GM18909 (cell line): Measurements from ENCODE around the gene POC1A.

Experiments
- ATAC-seq: cut with Tn5 transposase; IDR thresholded peaks from one replicate; pipeline ENCODE4 v1.9.1; 2021; ENCODE audit warnings: mild to moderate bottlenecking; ENCODE audit not compliant: unreplicated experiment, poor library complexity

The POC1A gene

DNA sequence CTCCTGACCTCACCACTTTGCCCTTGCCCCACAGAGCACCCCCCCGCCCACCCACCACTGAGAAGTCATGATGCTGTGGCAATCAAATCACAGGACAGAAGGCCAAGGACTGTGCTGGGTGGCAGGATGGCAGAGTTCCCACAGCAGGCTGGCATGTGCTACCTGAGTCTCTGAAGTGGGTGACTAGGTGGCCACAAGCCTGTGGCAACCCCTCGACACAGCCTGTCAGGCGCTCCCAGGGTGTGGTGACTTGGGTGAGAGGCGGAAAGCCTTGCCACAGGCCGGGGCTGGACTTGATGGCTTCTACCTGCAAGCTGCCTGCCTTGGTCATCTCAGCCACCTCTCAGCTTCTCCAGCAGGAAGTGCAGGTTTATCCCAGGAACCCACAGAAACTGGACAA lies 82.2 kb downstream of the POC1A start:
- ATAC-seq = no peak

DNA sequence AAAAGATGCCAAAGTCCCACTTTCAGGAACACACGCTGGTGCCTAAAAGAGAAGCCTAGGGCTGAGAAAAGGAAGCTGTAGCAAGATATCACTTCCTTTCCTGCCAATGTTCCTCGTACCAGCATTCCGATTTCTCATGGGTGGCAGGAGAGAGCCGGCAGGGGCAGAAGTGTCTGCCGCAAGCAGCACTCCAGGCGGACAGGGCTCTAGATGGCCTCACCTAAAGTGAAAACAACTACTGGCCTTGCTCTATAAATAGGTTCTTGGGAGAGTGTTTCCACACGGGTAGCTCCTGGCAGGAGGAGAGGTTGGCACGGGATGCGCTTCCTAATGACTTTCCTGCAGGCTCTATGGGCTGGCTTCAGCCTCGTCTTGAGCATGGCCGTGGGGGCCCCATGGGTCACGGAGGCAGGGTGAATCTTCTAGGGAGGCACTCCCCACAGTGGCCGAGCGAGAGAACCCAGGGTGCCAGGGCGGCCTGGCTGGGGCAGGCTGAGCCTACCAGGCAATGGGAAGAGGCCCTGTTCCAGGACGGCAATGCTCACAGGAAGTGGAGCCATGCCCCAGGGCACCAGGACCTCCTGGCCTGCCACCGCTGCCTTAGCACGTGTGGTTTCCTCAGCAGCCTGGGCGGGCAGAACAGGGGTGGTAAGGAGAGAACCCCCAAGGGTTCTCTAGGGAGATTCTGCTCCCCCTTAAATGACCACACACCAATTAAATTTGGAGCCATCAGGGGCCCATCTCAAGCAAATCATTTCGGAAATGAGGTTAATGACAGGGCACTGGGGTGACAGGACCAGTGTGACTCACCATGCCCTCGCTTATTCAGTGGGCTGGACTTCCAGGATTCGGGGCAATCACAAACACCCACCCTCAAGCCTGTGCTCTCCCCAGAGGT lies 83.2 kb downstream of the POC1A start:
- no peak for ATAC-seq

DNA sequence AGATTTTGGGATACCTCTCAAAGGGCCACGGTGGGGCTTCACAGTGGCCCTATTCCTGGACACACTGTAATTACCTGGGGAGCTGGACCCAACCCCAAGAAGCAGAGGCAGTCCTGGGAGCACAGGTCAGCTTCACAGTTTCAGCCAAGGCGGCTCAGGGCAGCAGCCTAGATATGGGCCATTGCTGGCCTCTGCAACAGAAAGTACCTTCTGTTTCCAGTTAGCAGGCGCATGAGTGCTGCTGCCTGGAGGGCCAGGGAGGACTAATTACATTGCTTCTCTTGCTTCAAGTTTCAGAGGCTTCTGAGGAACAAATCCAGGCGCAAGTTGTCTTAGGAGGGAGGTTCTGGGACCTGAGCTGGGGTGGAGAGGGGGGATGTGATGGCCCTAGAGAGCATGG lies 84.4 kb downstream of the POC1A start:
- no peak for ATAC-seq

DNA sequence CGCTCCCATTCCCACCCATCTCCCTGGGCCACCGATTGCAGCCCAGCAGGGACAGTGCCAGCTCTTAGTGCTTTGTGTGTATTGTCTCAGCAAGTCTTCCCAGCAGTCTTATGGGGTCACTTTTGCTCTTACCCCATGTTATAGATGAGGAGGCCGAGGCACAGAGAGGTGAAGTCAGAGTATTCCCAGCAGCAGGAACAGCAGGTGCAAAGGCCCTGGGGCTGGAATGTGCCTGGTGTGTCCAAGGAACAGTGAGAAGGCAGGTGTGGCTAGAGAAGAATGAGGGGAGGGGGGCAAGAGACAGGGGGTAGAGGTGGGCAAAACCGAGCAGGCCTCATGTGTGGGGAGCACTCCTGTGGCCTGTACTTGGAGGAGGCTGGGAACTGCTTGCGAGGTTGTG lies 85.1 kb downstream of the POC1A start:
- ATAC-seq = no peak

DNA sequence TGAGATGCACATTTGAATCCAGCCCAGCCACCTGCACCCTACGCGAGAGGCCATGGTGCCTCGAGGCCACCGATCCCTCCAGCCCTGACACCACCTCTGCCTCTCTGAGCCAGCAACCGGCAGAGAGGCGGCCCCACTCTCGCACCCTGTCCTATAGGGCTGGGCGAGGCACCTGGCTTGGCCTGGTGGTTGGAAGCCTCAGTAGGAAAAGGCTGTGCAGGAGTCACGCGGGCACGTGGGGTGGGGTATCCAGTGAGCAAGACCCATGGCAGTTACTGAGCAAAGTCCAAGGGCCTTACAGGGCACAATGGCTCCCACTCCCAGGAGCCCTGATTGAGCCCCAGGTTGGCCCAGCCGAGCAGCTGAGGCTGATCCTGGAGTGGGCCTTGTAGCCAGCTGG lies 85.5 kb downstream of the POC1A start:
- no peak for ATAC-seq

DNA sequence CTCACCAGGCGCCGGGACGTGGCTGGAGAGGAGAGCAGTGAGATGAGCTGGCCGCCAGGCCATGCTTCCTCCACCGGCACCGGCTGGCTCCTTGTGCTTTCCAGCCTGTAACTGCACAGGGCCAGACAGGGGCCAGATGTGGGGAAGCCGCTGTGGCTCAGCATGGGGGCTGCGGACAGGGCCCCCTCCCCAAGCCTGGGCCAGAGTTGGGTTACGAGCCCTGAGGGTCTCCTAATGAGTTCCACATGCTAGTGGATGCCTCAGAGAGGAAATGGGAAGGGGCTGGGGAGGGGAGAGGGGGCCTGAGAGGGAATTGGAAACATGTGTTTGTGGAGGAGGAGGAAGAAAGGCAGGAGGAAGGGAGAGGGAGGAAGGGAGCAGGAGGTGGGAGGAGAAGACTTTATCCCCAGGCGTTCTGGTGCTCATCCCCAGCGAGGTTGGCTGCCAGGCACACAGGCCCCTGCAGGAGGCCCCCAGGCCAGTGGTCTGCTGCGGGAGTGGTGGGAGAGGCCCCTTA lies 86.1 kb downstream of the POC1A start:
- no peak for ATAC-seq

DNA sequence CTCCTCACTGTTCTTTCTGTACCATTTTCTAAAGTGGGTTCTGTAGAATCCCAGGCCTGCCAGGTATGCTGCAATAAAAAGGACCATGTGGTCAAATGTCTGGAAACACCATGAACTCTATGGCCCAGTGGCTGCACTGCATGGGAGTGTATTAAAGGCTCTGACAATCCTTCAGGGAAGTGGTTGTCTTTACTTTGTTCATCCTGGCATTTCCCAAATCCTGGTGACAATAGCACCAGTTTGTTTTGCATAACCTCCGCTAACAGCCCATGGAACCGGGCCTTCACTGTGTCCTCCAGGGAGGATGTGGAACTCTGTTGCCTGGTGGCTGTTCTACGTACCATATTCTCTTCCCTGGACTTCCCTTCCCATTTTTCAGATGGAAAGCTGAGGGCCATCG lies 86.7 kb downstream of the POC1A start:
- ATAC-seq = no peak

DNA sequence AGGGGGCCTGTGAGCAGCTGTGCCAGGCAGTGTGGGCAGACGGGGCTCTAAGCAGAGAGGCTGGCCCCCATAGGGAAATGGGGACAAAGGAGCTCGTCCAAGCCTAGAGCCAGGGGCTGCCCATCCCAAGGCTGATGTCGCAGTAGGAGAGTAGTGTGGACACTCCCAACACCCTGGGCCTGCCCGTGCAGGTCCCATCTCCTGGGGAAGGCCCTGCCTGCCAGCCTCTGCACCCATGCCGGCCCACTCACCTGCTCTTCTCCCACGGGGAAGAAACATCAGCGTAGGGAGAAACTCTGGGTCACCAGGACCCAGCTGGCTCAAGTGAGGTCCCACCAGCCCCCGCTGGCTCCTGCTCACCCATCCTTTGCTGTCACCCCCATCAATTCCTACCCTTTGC lies 87.2 kb downstream of the POC1A start:
- ATAC-seq = no peak

DNA sequence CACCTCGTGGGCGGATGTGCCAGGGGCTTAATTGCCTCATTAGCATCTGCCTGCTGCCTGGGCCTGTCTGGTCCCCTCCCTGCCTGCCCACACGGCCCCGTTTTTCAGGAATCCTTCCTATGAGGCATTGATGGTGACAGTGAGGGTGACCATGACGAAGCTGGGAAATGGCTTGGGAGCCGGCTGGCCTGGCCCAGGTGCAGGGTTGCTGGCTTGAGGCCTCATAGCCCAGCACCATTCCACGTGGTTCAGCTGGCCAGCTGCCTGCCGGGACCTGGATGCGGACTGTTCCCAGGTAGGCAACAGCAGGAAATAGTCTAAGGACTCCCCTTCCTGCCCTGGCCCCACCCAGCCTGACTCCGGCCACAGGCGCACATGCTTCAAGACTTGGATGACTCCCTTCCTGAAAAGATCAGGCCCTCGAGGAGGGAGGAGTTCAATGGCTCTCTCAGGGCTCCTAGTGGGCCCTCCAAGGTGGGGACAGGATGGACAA lies 88.9 kb downstream of the POC1A start:
- no peak for ATAC-seq

DNA sequence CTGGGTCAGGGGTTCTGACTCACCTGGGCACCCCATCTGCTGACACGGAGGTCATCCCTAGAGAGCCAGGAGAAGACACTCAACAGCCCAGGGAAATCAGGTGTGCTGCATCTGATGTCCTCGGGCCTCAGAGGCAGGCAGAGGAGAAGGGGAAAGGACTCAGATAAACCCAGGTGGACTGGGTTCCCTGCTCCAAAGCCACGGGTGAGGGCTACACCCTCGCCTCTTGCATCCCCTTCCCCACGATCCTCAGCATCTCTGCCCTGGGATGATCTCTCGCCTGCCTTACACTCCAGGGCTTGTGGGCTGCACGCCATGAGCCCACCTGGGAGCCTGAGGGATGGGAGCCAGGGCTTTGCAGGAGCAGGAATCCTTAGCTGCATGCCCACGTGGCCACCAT lies 89.7 kb downstream of the POC1A start:
- ATAC-seq = no peak

DNA sequence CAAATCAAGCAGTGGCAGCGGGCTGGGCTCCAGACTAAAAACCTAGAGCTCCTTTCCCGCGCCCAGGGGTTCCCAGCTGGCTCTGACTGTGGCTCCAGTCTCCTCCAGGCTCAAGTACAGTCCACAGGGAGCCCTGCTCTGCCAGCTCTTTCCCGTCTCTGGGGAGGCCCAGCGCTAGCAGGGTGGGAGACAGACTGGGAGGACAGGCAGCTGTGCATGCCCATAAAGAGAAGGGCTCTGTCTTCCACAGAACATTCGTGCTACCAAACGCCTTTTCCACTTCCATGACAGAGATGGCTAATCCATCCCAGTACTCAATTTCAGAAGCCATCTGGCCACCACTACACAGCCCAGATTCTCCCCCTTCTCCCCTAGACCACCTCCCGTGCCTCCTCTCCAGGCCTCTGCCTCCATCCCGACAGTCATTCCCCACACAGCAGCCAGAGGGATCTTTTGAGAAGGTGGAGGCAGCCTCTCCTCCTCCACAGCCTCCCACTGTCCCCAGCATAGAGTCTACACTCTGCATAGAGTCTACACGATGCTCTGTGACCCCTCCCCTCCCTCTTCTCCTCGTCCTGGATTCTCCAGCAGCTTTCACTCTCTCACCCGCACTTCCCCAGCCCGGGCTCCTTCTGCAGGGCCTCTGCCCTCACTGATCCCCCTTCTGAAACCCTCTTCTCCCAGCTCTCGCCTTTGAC lies 91.0 kb downstream of the POC1A start:
- ATAC-seq = no peak

DNA sequence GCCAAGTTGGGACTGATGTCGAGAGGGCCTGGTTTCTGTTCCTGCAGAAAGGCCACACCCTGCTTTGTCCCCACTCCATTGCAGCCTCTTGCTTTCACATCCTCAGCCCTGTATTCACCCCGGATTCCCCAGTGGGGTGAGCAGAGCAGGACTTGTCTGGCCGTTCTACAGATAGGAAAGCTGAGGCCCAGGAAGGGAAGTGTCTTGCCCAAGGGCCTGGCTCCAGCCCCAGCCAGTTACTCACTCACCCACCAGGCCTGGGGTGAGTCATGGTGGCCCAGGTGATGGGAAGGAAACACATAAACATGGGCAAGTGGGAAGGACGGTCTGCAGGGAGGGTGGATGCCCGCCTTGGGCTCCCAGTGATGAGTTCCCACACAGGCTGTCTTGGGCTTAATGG lies 91.7 kb downstream of the POC1A start:
- no peak for ATAC-seq

DNA sequence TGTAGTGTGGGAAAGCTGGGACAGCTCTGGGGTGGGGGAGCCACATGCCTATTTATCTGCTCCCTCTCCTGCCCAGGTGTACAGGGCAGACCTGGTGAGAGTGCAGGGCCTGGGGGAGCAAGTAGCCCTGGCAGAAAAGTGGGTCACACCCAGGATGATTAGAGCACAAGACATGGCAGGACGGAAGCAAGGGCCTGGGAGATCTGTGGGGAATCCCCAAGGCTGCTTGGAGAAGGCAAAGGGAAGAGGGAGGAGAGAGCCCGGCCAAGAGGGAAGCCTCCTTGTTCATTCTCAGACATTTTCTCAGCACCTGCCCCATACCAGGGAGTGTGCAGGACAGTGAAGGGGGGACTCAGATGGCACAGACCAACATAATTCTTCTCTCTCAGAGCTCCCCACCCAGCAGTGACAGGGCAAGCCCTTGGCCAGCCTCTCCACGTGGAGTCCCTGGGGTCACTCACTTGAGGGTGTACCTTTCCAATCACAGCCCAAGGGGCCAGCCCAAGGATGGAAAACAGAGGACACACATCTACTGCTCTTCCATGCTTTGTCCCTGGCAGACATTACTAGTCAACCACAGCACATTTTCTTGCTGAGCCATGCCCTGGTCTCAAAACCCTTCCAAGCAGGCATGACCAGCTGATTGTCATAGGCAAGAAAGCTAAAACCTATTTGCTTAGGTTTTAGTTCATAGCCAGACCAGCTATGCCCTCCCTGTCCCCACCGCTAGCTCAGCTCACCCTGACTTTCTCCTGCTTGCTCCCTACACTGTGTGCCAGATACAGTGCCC lies 92.9 kb downstream of the POC1A start:
- ATAC-seq = no peak

DNA sequence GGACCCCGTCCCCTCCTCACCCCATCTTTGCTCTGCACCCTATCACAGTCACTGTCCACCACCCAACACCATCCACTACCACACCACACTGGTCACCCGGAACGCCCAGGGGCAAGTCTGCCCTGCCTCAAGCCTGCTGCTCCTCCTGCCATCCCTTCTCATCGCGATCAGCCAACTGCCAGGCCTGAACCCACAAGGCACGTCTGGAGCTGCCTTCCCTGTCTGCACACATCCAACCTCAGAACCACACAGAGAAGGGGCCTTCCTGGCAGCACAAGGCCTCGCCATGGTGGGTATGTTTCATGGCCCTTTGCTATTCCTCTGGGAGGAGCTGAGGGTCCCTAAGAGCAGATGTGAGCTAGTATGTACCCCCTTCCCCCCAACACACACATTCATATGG lies 94.4 kb downstream of the POC1A start:
- ATAC-seq = no peak

DNA sequence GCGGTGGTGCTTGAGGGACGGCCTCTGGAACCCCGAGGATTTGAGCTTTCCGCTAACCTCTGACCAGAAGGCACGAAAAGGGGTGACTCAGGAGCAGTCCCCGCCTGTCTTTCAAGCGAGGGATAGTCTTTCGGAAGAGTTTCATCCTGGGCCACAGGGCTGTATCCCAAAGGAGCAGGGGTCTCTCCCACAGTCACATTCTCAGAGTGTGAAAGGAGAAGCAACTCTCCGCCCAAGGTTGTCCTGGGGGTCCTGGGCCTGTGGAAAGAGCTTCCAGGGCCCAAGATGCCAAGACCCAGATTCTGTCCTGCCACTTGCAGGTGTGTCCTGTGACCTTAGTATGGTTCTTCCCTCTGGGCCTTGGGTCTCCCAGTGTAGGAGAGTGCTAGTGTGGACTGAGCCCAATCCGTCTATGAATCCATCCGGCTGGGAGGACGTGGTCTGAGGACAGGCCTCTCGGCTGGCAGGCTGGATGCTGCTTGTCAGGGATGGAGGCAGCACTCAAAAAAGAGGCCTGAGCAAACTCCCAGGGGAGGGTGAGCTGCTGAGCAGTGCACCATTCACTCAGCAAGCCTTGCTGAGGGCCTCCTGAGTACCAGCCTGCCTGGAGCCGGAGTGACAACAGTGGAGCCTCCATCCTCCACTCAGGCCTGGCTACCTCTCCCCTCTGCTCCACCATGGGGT lies 96.3 kb downstream of the POC1A start:
- ATAC-seq = no peak

DNA sequence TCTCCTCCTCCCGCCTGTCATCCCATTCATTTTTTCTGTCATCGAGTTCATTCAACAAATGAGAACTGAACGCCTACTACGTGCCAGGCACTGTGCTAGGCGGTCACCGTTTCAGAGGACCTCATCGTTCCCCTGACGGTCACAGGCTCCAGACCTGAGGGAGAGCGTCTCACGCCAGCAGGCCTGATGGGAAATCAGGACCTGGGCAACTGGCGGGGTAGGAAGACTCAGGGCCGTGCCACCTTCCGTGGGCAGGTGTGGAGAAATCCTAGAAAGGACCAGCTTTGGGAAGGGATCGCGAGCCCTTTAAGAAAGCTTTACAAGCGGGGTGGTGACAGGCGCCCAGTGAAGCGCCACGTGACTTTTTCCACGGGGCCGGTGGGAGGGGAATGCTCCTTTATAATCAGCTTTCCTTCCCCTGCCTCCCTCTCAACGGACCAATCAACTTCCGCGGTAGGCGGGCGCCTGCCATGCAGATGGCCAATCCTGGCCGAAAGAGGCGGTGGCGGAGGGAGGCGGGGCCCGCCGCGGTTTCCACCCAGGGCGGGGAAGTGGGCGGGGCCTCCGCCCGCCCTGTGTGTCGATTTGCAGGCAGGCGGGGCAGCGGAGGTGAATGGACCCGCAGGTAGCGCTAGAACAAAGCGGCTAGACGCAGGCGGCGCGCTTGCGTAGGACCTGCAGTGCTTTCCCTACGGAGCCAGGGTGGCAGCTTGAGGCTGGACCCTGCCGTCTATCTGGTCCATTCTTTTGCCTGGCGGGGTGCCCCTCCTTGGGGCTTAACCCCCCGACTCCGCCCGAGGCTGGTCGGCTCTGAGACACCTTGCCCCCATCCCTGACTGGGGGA lies 97.0 kb downstream of the POC1A start:
- ATAC-seq = peak; percentile 75

DNA sequence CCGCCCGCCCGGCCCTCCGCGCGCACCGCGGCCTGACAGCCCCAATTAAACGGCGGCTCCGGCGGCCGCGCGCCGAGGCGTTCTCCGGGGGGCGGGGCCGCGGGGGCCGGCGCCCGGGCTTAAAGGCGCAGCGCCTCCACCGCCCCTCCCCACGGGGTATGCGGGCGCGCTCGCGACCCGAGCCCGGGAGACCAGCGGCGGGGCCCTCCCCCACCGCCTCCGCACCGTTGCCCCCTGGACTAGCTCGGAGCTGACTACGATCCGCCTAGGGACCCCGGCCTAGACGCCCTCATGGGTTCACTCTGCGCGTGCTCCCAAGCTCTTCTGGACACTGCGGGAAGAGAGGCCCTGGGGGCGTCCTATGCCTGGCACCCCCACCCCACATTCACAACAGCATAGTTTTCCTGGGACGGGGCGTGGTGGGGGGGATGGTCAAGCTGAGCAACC lies 97.7 kb downstream of the POC1A start, which contains the start of gene DUSP7:
Gene DUSP7, minus strand, starts transcription at position 51 of the 447 bp plus-strand sequence. CDS start 205 bp downstream, outside the sequence.
- peak; percentile 37 for ATAC-seq

DNA sequence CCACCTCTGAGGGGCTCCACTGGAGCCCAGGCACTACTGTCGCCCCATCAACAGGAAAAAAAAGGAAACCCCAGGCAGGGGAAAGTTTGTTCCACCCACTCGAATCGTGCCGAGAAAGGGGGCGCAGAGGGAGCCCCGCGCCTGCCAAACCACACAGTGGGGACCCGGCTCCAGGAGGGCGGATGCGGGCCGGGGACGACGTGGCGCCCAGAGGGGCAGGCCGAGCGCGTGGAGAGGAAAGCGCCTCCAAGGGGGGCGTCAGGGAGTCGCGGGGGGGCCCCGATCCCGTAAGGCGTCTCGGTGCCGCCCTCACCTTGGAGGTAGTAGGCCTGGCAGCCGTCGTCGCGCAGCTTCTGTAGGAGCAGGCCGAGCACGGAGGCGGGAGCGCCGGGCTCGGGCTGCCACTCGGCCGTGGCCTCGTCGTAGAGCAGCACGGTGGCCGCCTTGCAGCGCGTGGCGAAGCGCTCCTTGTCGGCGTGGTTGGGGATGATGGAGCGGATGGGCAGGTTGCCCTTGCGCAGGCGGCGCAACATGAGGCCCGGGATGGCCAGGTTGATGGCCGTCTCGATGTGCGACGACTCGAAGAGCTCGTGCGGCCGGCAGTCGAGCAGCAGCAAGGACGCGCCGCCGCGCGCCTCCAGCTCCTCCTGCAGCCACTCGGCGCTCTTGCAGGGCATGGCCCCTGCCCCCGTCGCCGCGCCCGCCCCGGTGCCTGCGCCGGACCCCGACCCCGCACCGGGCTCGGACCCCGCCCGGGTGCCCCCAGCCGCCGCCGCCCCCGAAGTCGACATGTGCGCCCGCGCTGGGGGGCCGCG lies 98.5 kb downstream of the POC1A start:
- peak; percentile 22 for ATAC-seq
